ENCODE data around the gene CACNA1H.

Gene CACNA1H

GRCh38 chr16:1152651-1153259, at the start of gene CACNA1H:
Gene CACNA1H (plus strand): TSS chr16:1153106. CDS start chr16:1153738, 632 bp downstream.
- DNase-seq = no peak

GRCh38 chr16:1103636-1103980, 49.3 kb upstream of the CACNA1H start:
- no peak for DNase-seq

- DNase-seq = peak; percentile 14
These were observed 46.9 kb upstream of the CACNA1H start for GRCh38 chr16:1105888-1106620.

GRCh38 chr16:1106659-1107058, 46.2 kb upstream of the CACNA1H start:
- no peak for DNase-seq

GRCh38 chr16:1107141-1107540, 45.8 kb upstream of the CACNA1H start:
- no peak for DNase-seq

GRCh38 chr16:1107731-1108130, 45.2 kb upstream of the CACNA1H start:
- no peak for DNase-seq

GRCh38 chr16:1108299-1109252, 44.3 kb upstream of the CACNA1H start:
- DNase-seq = peak; percentile 16

GRCh38 chr16:1109648-1110047, 43.3 kb upstream of the CACNA1H start:
- no peak for DNase-seq

GRCh38 chr16:1112506-1113184, 40.3 kb upstream of the CACNA1H start:
- DNase-seq = no peak

GRCh38 chr16:1113489-1113888, 39.4 kb upstream of the CACNA1H start:
- DNase-seq = no peak

GRCh38 chr16:1113889-1114526, 38.9 kb upstream of the CACNA1H start:
- DNase-seq = no peak

GRCh38 chr16:1116693-1117077, 36.2 kb upstream of the CACNA1H start:
- DNase-seq = no peak

GRCh38 chr16:1117176-1117900, 35.6 kb upstream of the CACNA1H start:
- no peak for DNase-seq

GRCh38 chr16:1117926-1118325, 35.0 kb upstream of the CACNA1H start:
- no peak for DNase-seq

GRCh38 chr16:1119129-1119528, 33.8 kb upstream of the CACNA1H start:
- DNase-seq = no peak

- no peak for DNase-seq
These were observed 32.9 kb upstream of the CACNA1H start for GRCh38 chr16:1119766-1120576.

GRCh38 chr16:1120577-1120941, 32.3 kb upstream of the CACNA1H start:
- no peak for DNase-seq

- no peak for DNase-seq
These were observed 31.9 kb upstream of the CACNA1H start for GRCh38 chr16:1121009-1121408.

- no peak for DNase-seq
These were observed 31.1 kb upstream of the CACNA1H start for GRCh38 chr16:1121601-1122397.

GRCh38 chr16:1122398-1122765, 30.5 kb upstream of the CACNA1H start:
- DNase-seq = no peak

All from DMS153 (cell line).